Psoas muscle (tissue), 8 donors: Measurements from ENCODE around the gene IL16. TPM values are rescaled to one million over a fixed set of nuclear protein-coding genes. Genes with fewer than 3 reads are reported as not detected.

Source experiments
- ATAC-seq, 4 donors: fragments of 200-7000 bp; cut with Tn5 transposase; one replicate each; pipeline ENCODE4 v1.9.1; 2020; ENCODE audit warnings: moderate library complexity in 3 of 4, mild to moderate bottlenecking in 2 of 4
- DNase-seq, 2 donors: peaks; one replicate each; pipeline ENCODE4 v3.0.0-alpha.2; 2020
- H3K27ac ChIP-seq: fragments of 200-600 bp; one replicate; pipeline ENCODE4 v1.8.0; 2022
- H3K27me3 ChIP-seq, 3 donors: fragments of 200-600 bp in 1 of 3; one replicate each; pipeline versions ENCODE4 v1.6.1 to v1.8.0; 2013 to 2022; ENCODE audit warnings: low read length in 2 of 3, mild to moderate bottlenecking in 2 of 3, moderate library complexity in 1 of 3; ENCODE audit not compliant: insufficient read depth in 3 of 3
- H3K36me3 ChIP-seq, 2 donors: fragments of 200-600 bp in 1 of 2; one replicate each; pipeline versions ENCODE4 v1.6.1 to v1.8.0; 2013 to 2022; ENCODE audit warnings: low read depth in 1 of 2, mild to moderate bottlenecking in 1 of 2, moderate library complexity in 1 of 2; ENCODE audit not compliant: insufficient read depth in 1 of 2
- H3K4me1 ChIP-seq: fragments of 200-600 bp; one replicate; pipeline ENCODE4 v1.8.0; 2022
- H3K4me3 ChIP-seq: fragments of 200-600 bp; one replicate; pipeline ENCODE4 v1.8.0; 2022; ENCODE audit warnings: mild to moderate bottlenecking
- H3K9me3 ChIP-seq: fragments of 200-600 bp; one replicate; pipeline ENCODE4 v1.8.0; 2022
- CTCF ChIP-seq: fragments of 200-600 bp; IDR thresholded peaks from one replicate; pipeline ENCODE4 v1.8.0; 2022; ENCODE audit warnings: antibody characterized with exemption
- WGBS, 3 donors: extraction: QIAGEN DNeasy Blood & Tissue Kit; methylation state at CpG; one replicate each; pipeline versions ENCODE4 v1.1.6 to v1.1.7; 2013; 5-methylcytosine and 5-hydroxymethylcytosine counted together
- intact Hi-C, 2 donors: fragments of 100-400 bp; cut with DNase I; formaldehyde crosslinking; loops; one replicate each; pipeline versions ENCODE4 v1.11.0 to v1.14.2; 2022
- polyA plus RNA-seq, 3 donors: library from polyadenylated mRNA; stranded (reverse); fragments of 200-250 nt; gene quantifications; one replicate each; pipeline ENCODE4 v1.2.3, GENCODE V29; 2013
- total RNA-seq, 4 donors: library from RNA; stranded (reverse); fragmentation: NEBNext Ultra II Directional in 2 of 4; extraction: Animal tissue kit (Norgen Biotek cat#: 25700) in 2 of 4; gene quantifications; one replicate each; pipeline versions ENCODE4 v1.2.1 to v1.2.4, GENCODE V29; 2021 to 2023
- donor health status: healthy with polysubstance abuse.
- donor health status: DM: no; HTN: no; CAD: no; lungs with moderate emphysema.
- donor health status: Bipolar disorder and iron deficiency.
- donor health status: healthy.
- donor health status: DM: yes; HTN: yes; CAD: no.
- donor health status: DM: no; HTN: no; CAD: no.
- donor health status: DM: no; HTN: no; CAD: no.
- donor health status: DM: yes; HTN: yes; CAD: no.

Gene IL16
- total and polyA plus RNA-seq, 7 donors = 1.2 to 5.3 (median 2.4) TPM

- H3K27me3 ChIP-seq = peaks cover 0 to 4% (median 0%) of the 10 kb centered on the region in 3 donors
- intact Hi-C loops = no loop called here
- no peaks in the 10 kb centered on the region for H3K4me1 ChIP-seq
- no peak for ATAC-seq
- H3K27ac ChIP-seq = no peak overlapping the region
- no peak for TF ChIP-seq CTCF
- no peaks in the 10 kb centered on the region for H3K9me3 ChIP-seq
- DNase-seq = no peak
- H3K36me3 ChIP-seq = no peaks in the 10 kb centered on the region
- H3K4me3 ChIP-seq = no peak overlapping the region
Measured at GRCh38 chr15:81171286-81171685, 25.4 kb upstream of the IL16 start.

- peaks cover 0 to 4% (median 0%) of the 10 kb centered on the region in 3 donors for H3K27me3 ChIP-seq
- no peak for TF ChIP-seq CTCF
- no peak overlapping the region for H3K4me3 ChIP-seq
- no peaks in the 10 kb centered on the region for H3K9me3 ChIP-seq
- DNase-seq = no peak
- 55 to 67% (median 57%) methylated on average over 2 of the region's 2 CpGs for WGBS, 3 donors
- no peak overlapping the region for H3K27ac ChIP-seq
- H3K36me3 ChIP-seq = no peaks in the 10 kb centered on the region
- no peaks in the 10 kb centered on the region for H3K4me1 ChIP-seq
- intact Hi-C loops = no loop called here
- ATAC-seq = no peak
Measured at GRCh38 chr15:81174125-81174791, 22.4 kb upstream of the IL16 start.

DNA sequence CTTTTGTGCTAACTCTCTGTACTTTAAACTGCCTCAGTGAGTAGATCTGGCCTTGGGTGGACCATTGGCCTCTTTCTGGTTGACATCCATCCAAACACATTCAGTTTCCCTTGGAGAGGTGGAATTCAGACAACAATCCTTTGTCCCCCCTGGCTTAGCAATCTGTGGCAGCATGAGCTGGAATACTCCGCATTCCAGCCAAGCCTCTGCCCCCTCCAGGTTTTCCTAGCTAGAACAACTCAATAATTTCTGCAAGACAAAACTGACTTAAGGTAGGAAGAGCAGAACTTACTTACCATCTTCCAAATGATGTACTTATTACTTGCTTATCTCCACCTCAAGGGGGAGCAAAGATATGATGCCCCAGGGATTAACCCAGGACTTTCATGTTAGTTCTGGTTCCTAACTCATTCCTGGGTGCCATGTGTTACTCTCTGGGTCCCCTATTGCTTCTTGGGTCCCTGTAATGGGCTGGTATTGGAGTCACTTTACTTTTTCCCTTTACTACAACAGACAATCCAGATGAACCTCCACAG is 21.8 kb upstream of the IL16 start:
- Histone ChIP-seq H3K27ac (no peak overlapping the region), H3K4me1 (no peaks in the 10 kb centered on the region), H3K27me3 (peaks cover 0 to 4% (median 0%) of the 10 kb centered on the region in 3 donors), H3K9me3 (no peaks in the 10 kb centered on the region), H3K4me3 (no peak overlapping the region), H3K36me3 (no peaks in the 10 kb centered on the region)
- no peak for TF ChIP-seq CTCF
- 76 to 86% (median 81%) methylated on average over 1 of the region's 1 CpG for WGBS, 3 donors
- intact Hi-C loops = no loop called here
- no peak for ATAC-seq
- no peak for DNase-seq

GRCh38 chr15:81175496-81175895 is 21.2 kb upstream of the IL16 start:
- ATAC-seq = no peak
- WGBS, 3 donors = 38 to 94% (median 85%) methylated on average over 1 of the region's 1 CpG

More at GRCh38 chr15:81175496-81175895, 21.2 kb upstream of the IL16 start:
- Histone ChIP-seq H3K27ac (no peak overlapping the region), H3K4me1 (no peaks in the 10 kb centered on the region), H3K27me3 (peaks cover 0 to 4% (median 0%) of the 10 kb centered on the region in 3 donors), H3K36me3 (no peaks in the 10 kb centered on the region), H3K9me3 (no peaks in the 10 kb centered on the region), H3K4me3 (no peak overlapping the region)
- intact Hi-C loops = no loop called here
- DNase-seq = no peak
- no peak for TF ChIP-seq CTCF
